CD4-positive, alpha-beta T cell treated with Interleukin-6 for 4 hours (primary cell): ENCODE measurements around the gene MAPRE3.

ENCODE experiments used
- DNase-seq: peaks from one replicate; pipeline ENCODE4 v3.0.0-alpha.2; 2020; ENCODE audit warnings: mixed read lengths

Gene MAPRE3

GRCh38 chr2:27042985-27043634 is 72.7 kb downstream of the MAPRE3 start:
- DNase-seq: no peak

GRCh38 chr2:27049422-27050280 is 79.2 kb downstream of the MAPRE3 start:
- peak; percentile 59 for DNase-seq

- DNase-seq: peak; percentile 86
Observed at GRCh38 chr2:27050281-27050995, 80.0 kb downstream of the MAPRE3 start.

- DNase-seq: peak; percentile 95
Observed at GRCh38 chr2:27050996-27051901, 80.8 kb downstream of the MAPRE3 start, which contains the start of gene AGBL5. Gene AGBL5 (plus strand): TSS chr2:27051668. CDS start chr2:27052959, 1,291 bp downstream.

GRCh38 chr2:27051902-27052645 is 81.6 kb downstream of the MAPRE3 start:
- DNase-seq: no peak

- DNase-seq: no peak
Observed at GRCh38 chr2:27053321-27053720, 82.9 kb downstream of the MAPRE3 start.

- no peak for DNase-seq
Observed at GRCh38 chr2:27053776-27054175, 83.3 kb downstream of the MAPRE3 start.

GRCh38 chr2:27054721-27055120 is 84.3 kb downstream of the MAPRE3 start:
- no peak for DNase-seq

GRCh38 chr2:27057184-27057583 is 86.7 kb downstream of the MAPRE3 start:
- no peak for DNase-seq

- no peak for DNase-seq
Observed at GRCh38 chr2:27058210-27058609, 87.8 kb downstream of the MAPRE3 start.

- no peak for DNase-seq
Observed at GRCh38 chr2:27059141-27059820, 88.8 kb downstream of the MAPRE3 start.

- no peak for DNase-seq
Observed at GRCh38 chr2:27060323-27060722, 89.9 kb downstream of the MAPRE3 start.

- DNase-seq: no peak
Observed at GRCh38 chr2:27065128-27065527, 94.7 kb downstream of the MAPRE3 start.

- DNase-seq: no peak
Observed at GRCh38 chr2:27067385-27067784, 96.9 kb downstream of the MAPRE3 start.

GRCh38 chr2:27069436-27069835 is 99.0 kb downstream of the MAPRE3 start:
- DNase-seq: no peak

- DNase-seq: no peak
Observed at GRCh38 chr2:27069961-27070618, 99.7 kb downstream of the MAPRE3 start.

- no peak for DNase-seq
Observed at GRCh38 chr2:27070653-27071276, 100.3 kb downstream of the MAPRE3 start.

- DNase-seq: peak; percentile 92
Observed at GRCh38 chr2:27071277-27071989, 101.0 kb downstream of the MAPRE3 start, which contains the start of gene OST4. Gene OST4 (minus strand): TSS chr2:27071654.
